ENCODE results near the gene TUFT1.

DNA sequence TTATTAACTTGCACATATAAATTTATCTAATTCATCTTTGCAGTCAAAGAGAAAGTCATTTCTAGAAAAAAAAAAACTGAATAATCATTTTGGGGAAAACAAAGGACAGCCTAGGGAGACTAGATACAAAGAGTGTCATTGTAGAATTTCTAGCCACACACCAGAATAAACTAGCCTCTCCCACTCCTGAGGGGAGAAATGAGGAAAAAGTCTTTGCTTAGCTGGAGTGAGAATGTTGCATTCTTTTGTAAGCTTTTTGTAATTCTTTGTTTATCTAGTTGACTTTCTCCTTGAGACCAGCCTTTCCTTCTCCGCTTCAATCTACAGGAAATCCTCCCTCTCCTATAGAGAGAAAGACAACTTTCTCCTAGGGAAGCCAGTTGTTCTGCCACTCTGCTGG is 44.8 kb upstream of the TUFT1 start:
- TF ChIP-seq, protein P1, sequence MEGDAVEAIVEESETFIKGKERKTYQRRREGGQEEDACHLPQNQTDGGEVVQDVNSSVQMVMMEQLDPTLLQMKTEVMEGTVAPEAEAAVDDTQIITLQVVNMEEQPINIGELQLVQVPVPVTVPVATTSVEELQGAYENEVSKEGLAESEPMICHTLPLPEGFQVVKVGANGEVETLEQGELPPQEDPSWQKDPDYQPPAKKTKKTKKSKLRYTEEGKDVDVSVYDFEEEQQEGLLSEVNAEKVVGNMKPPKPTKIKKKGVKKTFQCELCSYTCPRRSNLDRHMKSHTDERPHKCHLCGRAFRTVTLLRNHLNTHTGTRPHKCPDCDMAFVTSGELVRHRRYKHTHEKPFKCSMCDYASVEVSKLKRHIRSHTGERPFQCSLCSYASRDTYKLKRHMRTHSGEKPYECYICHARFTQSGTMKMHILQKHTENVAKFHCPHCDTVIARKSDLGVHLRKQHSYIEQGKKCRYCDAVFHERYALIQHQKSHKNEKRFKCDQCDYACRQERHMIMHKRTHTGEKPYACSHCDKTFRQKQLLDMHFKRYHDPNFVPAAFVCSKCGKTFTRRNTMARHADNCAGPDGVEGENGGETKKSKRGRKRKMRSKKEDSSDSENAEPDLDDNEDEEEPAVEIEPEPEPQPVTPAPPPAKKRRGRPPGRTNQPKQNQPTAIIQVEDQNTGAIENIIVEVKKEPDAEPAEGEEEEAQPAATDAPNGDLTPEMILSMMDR (IDR thresholded peaks at IDR 0.05) = no peak
- no peak for TF ChIP-seq POLR2A (IDR thresholded peaks at IDR 0.05)
